Panc1 (cell line): Measurements from ENCODE around the gene CSTPP1. TPM values are rescaled to one million over a fixed set of nuclear protein-coding genes. Genes with fewer than 3 reads are reported as not detected.

Experiments
- ATAC-seq: fragments of 200-7000 bp; cut with Tn5 transposase; 2 replicates; pipeline ENCODE4 v1.9.1; 2020; ENCODE audit warnings: mild to moderate bottlenecking, moderate library complexity
- BruUV-seq: library from RNA; stranded (reverse); fragments of 400-500 nt; replicated peaks from 2 replicates; lab custom pipeline; 2021; lab: Mats Ljungman, UMichigan
- CTCF ChIA-PET: fragments of 300-600 bp; sonication (Branson Sonifier 250); formaldehyde crosslinking; loops from one replicate; lab custom pipeline; 2022; ENCODE audit warnings: antibody characterized with exemption; lab: Charles Lee
- POLR2A ChIA-PET: fragments of 300-600 bp; sonication (Branson Sonifier 250); formaldehyde crosslinking; loops from one replicate; lab custom pipeline; 2022; ENCODE audit warnings: antibody characterized with exemption; lab: Charles Lee
- DNase-seq: peaks from one replicate; pipeline ENCODE4 v3.0.0-alpha.2; 2010; ENCODE audit warnings: low read depth, low spot score
- H3K27ac ChIP-seq: 2 replicates; pipeline ENCODE4 v1.5.1; 2011; ENCODE audit warnings: mild to moderate bottlenecking, low read length, inconsistent platforms
- H3K27me3 ChIP-seq: fragments of 200-500 bp; sonication (Bioruptor generic); 2 replicates; pipeline ENCODE4 v1.6.0; 2014; ENCODE audit warnings: low read length, inconsistent platforms; ENCODE audit not compliant: control insufficient read depth, insufficient read depth
- H3K36me3 ChIP-seq: fragments of 200-500 bp; sonication (Bioruptor generic); 2 replicates; pipeline ENCODE4 v1.5.1; 2014; ENCODE audit warnings: inconsistent platforms, mild to moderate bottlenecking, low read length, moderate library complexity; ENCODE audit not compliant: control insufficient read depth, insufficient read depth
- H3K4me1 ChIP-seq: 2 replicates; pipeline ENCODE4 v1.5.1; 2011; ENCODE audit warnings: inconsistent platforms, mild to moderate bottlenecking, low read length, moderate library complexity; ENCODE audit not compliant: control insufficient read depth, insufficient read depth
- H3K4me3 ChIP-seq, 2 experiments: 2 replicates each; pipeline ENCODE4 v1.5.1; 2011 to 2012; ENCODE audit warnings: low read depth in 2 of 2, low read length in 2 of 2, mild to moderate bottlenecking in 2 of 2, inconsistent platforms in 1 of 2, moderate library complexity in 1 of 2
- H3K9me3 ChIP-seq: fragments of 200-500 bp; sonication (Bioruptor generic); 2 replicates; pipeline ENCODE4 v1.5.1; 2014; ENCODE audit warnings: low read depth, mild to moderate bottlenecking, inconsistent platforms, low read length, moderate library complexity; ENCODE audit not compliant: control insufficient read depth, insufficient read depth
- CTCF ChIP-seq: fragments of 450-650 bp; IDR thresholded peaks from 2 replicates; pipeline ENCODE4 v1.5.1; 2017; ENCODE audit warnings: mild to moderate bottlenecking
- POLR2AphosphoS5 ChIP-seq: IDR thresholded peaks from 2 replicates; pipeline ENCODE4 v1.6.1; 2012; ENCODE audit warnings: mild to moderate bottlenecking, low read depth, low read length, moderate library complexity
- REST ChIP-seq, 2 experiments: IDR thresholded peaks; 2 replicates each; pipeline ENCODE4 v1.6.1; 2011 to 2012; ENCODE audit warnings: low read depth in 2 of 2, control low read depth in 1 of 2, low read length in 1 of 2, mild to moderate bottlenecking in 1 of 2, moderate library complexity in 1 of 2; ENCODE audit not compliant: insufficient read depth in 1 of 2
- SIN3A ChIP-seq: IDR thresholded peaks from 2 replicates; pipeline ENCODE4 v1.6.1; 2012; ENCODE audit warnings: low read depth, mild to moderate bottlenecking, low read length, moderate library complexity, borderline replicate concordance; ENCODE audit not compliant: insufficient read depth
- TCF7L2 ChIP-seq: IDR thresholded peaks from 2 replicates; pipeline ENCODE4 v1.6.1; 2011; ENCODE audit warnings: mild to moderate bottlenecking, low read depth, low read length, inconsistent platforms
- in situ Hi-C: cut with HindIII; loops from 2 replicates; pipeline ENCODE4 v1.10.0; 2016; ENCODE audit warnings: low sequenced_read_pairs, low pct_unique_long_range_greater_than_20kb
- intact Hi-C: fragments of 100-400 bp; cut with micrococcal nuclease; formaldehyde crosslinking; loops from one replicate; pipeline ENCODE4 v1.10.0; 2022; ENCODE audit not compliant: unreplicated experiment
- total RNA-seq: library from RNA; stranded (reverse); gene quantifications from one replicate; pipeline ENCODE4 v1.2.1, GENCODE V29; 2021; ENCODE audit not compliant: unreplicated experiment

CSTPP1 gene
- total RNA-seq, 1 experiment from 2014 or later: 29.0 TPM

GRCh38 chr11:47101406-47101805 lies 164.8 kb downstream of the CSTPP1 start:
- ChIA-PET CTCF (no interaction called here), POLR2A (no interaction called here)
- no peak overlapping the region for H3K27ac ChIP-seq
- H3K9me3 ChIP-seq: no peaks in the 10 kb centered on the region
- no TSS peak for BruUV-seq
- no peak overlapping the region for H3K4me3 ChIP-seq
- no peak for DNase-seq
- ATAC-seq: no peak
- intact Hi-C loops (no loop called here), in situ Hi-C loops (no loop called here)
- H3K27me3 ChIP-seq: no peaks in the 10 kb centered on the region
- H3K36me3 ChIP-seq: no peaks in the 10 kb centered on the region
- TF ChIP-seq SIN3A: no peak
- TF ChIP-seq CTCF: no peak
- no peak for TF ChIP-seq POLR2AphosphoS5
- no peak for TF ChIP-seq REST (IDR thresholded peaks at IDR 0.05; ENCODE audit: insufficient read depth in 1 of 2, low read depth in 2 of 2, low read length in 1 of 2)
- TF ChIP-seq TCF7L2: no peak
- H3K4me1 ChIP-seq: no peaks in the 10 kb centered on the region

- no peak for DNase-seq
- H3K27me3 ChIP-seq: no peaks in the 10 kb centered on the region
- ChIA-PET CTCF (no interaction called here), POLR2A (no interaction called here)
- H3K36me3 ChIP-seq: no peaks in the 10 kb centered on the region
- ATAC-seq: no peak
- H3K4me1 ChIP-seq: no peaks in the 10 kb centered on the region
- no peak overlapping the region for H3K27ac ChIP-seq
- no peaks in the 10 kb centered on the region for H3K9me3 ChIP-seq
- intact Hi-C loops (no loop called here), in situ Hi-C loops (no loop called here)
- no peak overlapping the region for H3K4me3 ChIP-seq
- TF ChIP-seq REST (IDR thresholded peaks at IDR 0.05; ENCODE audit: insufficient read depth in 1 of 2, low read depth in 2 of 2, low read length in 1 of 2): no peak
- no peak for TF ChIP-seq CTCF
- no peak for TF ChIP-seq SIN3A
- no peak for TF ChIP-seq TCF7L2
- no TSS peak for BruUV-seq
Observed at GRCh38 chr11:47104261-47104950, 167.8 kb downstream of the CSTPP1 start.
